A673 (cell line): ENCODE measurements around the gene TRMT112. TPM values are rescaled to one million over a fixed set of nuclear protein-coding genes. Genes with fewer than 3 reads are reported as not detected.

Experiments used
- BruUV-seq: library from RNA; stranded (reverse); fragments of 400-500 nt; replicated peaks from 2 replicates; lab custom pipeline; 2021; lab: Mats Ljungman, UMichigan
- CTCF ChIA-PET: fragments of 300-600 bp; sonication (Branson Sonifier 250); formaldehyde crosslinking; loops from one replicate; lab custom pipeline; 2022; ENCODE audit warnings: antibody characterized with exemption; lab: Charles Lee
- POLR2A ChIA-PET: fragments of 300-600 bp; sonication (Branson Sonifier 250); formaldehyde crosslinking; loops from one replicate; lab custom pipeline; 2022; ENCODE audit warnings: antibody characterized with exemption; ENCODE audit not compliant: low non-redundant PET; lab: Charles Lee
- DNase-seq: peaks from one replicate; pipeline ENCODE4 v3.0.0-alpha.2; 2015; ENCODE audit warnings: low spot score
- H3K27ac ChIP-seq: fragments of 200-600 bp; sonication (generic); 2 replicates; pipeline ENCODE4 v1.5.1; 2016; ENCODE audit warnings: mixed run types, low read depth, mild to moderate bottlenecking, mixed read lengths, antibody characterized with exemption, low read length; ENCODE audit not compliant: poor library complexity, severe bottlenecking
- H3K27me3 ChIP-seq: fragments of 200-600 bp; sonication (generic); replicated peaks from 2 replicates; pipeline ENCODE4 v1.6.1; 2017; ENCODE audit warnings: mixed run types, low read depth, mild to moderate bottlenecking, mixed read lengths, antibody characterized with exemption, low read length; ENCODE audit not compliant: insufficient read depth, poor library complexity
- H3K36me3 ChIP-seq: fragments of 200-600 bp; sonication (generic); 2 replicates; pipeline ENCODE4 v1.6.1; 2016; ENCODE audit warnings: mixed run types, mild to moderate bottlenecking, mixed read lengths, antibody characterized with exemption, low read length; ENCODE audit not compliant: insufficient read depth, poor library complexity, severe bottlenecking
- H3K4me1 ChIP-seq: fragments of 200-600 bp; sonication (generic); 2 replicates; pipeline ENCODE4 v1.6.1; 2017; ENCODE audit warnings: mixed run types, mild to moderate bottlenecking, mixed read lengths, antibody characterized with exemption, low read length; ENCODE audit not compliant: insufficient read depth, poor library complexity, severe bottlenecking
- H3K4me3 ChIP-seq: fragments of 200-600 bp; sonication (generic); 2 replicates; pipeline ENCODE4 v1.5.1; 2016; ENCODE audit warnings: low read depth, mixed run types, mild to moderate bottlenecking, mixed read lengths, low read length; ENCODE audit not compliant: poor library complexity, severe bottlenecking
- H3K9me3 ChIP-seq: fragments of 200-600 bp; sonication (generic); 2 replicates; pipeline ENCODE4 v1.6.1; 2016; ENCODE audit warnings: mixed run types, low read depth, mild to moderate bottlenecking, mixed read lengths, antibody characterized with exemption, low read length; ENCODE audit not compliant: poor library complexity, severe bottlenecking
- EZH2 ChIP-seq: fragments of 200-600 bp; sonication (generic); IDR thresholded peaks from 2 replicates; pipeline ENCODE4 v1.6.1; 2017; ENCODE audit warnings: borderline replicate concordance, low read depth, mild to moderate bottlenecking, mixed read lengths, antibody characterized with exemption, low read length; ENCODE audit not compliant: poor library complexity, severe bottlenecking
- intact Hi-C: fragments of 100-400 bp; cut with micrococcal nuclease; formaldehyde crosslinking; loops from one replicate; pipeline ENCODE4 v1.10.0; 2022; ENCODE audit not compliant: unreplicated experiment
- total RNA-seq: library from RNA; stranded (reverse); gene quantifications from 2 replicates; pipeline ENCODE4 v1.2.3, GENCODE V29; 2021
- TF ChIP-seq, protein P1 (sequence below): fragments of 300-800, 200-600 bp; sonication (generic); conservative IDR thresholded peaks from 2 replicates; pipeline ENCODE4 v1.5.1; 2017; ENCODE audit warnings: low read depth, mild to moderate bottlenecking, antibody characterized with exemption, low read length, moderate library complexity, mixed read lengths

The TRMT112 gene
- total RNA-seq, 1 experiment from 2014 or later: 270 TPM

DNA sequence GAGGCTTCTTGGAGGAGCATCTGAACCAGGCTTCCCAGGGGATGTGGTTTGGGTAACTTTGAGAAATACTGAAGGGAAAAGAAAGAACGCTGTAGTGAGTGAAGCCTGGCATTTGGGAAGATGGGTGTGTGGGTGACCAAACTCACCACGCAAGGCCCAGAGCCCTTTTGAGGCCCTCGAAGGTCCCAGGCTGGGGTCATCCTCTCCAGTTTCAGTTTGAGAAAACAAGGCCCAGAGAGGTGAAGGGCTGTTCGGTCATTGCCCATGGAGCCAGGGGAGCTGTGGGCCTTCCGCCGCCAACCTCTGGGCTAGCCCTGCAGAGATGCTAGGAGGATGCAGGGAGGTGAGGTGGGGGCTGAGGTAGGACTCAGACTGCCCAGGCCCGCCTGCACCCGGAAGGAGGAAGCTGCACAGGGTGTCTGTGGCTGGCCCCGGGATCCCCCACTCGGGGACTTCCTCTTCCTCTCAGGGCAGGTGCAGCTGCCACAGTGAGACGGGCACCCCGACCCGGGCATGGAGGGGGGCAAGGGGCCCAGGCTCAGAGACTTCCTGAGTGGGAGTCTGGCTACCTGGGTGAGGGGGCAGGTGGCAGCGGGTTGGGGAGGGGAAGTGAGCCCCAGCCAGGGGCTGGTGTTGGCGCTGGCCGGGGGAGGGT lies 22.5 kb upstream of the TRMT112 start, which contains the start of gene CCDC88B:
CCDC88B (plus strand) TSS at position 451 of the 655 bp plus-strand sequence; CDS start at position 514, 63 bp downstream.
- POLR2A ChIA-PET: no interaction called here
- BruUV-seq: no TSS peak
- Histone ChIP-seq H3K9me3 (no peaks in the 10 kb centered on the region), H3K27me3 (no peaks in the 10 kb centered on the region), H3K36me3 (no peaks in the 10 kb centered on the region), H3K4me1 (no peaks in the 10 kb centered on the region), H3K27ac (no peak within 1 kb of the TSS), H3K4me3 (no peak within 1 kb of the TSS)
- TF ChIP-seq, protein P1, sequence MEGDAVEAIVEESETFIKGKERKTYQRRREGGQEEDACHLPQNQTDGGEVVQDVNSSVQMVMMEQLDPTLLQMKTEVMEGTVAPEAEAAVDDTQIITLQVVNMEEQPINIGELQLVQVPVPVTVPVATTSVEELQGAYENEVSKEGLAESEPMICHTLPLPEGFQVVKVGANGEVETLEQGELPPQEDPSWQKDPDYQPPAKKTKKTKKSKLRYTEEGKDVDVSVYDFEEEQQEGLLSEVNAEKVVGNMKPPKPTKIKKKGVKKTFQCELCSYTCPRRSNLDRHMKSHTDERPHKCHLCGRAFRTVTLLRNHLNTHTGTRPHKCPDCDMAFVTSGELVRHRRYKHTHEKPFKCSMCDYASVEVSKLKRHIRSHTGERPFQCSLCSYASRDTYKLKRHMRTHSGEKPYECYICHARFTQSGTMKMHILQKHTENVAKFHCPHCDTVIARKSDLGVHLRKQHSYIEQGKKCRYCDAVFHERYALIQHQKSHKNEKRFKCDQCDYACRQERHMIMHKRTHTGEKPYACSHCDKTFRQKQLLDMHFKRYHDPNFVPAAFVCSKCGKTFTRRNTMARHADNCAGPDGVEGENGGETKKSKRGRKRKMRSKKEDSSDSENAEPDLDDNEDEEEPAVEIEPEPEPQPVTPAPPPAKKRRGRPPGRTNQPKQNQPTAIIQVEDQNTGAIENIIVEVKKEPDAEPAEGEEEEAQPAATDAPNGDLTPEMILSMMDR: no peak
- no peak for TF ChIP-seq EZH2
- intact Hi-C loops: no loop called here
- no peak for DNase-seq
- CTCF ChIA-PET: no interaction called here

DNA sequence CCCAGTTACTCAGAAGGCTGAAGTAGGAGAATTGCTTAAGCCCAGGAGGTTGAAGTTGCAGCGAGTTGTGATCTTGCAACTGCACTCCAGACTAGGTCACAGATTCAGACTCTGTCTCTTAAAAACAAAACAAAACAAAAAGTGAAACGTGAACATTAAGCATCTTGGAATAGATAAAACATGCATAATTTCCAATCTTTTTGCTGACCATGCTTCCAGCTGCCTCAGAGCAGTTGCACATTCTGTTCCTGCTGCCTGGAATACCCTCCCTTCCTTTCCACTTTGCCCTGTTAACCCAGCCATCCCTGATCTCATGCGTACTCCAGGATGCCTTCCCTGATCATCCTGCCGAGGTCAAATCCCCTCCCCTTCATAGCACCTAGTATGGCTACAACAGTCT lies 21.9 kb upstream of the TRMT112 start:
- no peak overlapping the region for H3K27ac ChIP-seq
- no peaks in the 10 kb centered on the region for H3K4me1 ChIP-seq
- BruUV-seq: no TSS peak
- DNase-seq: no peak
- ChIA-PET POLR2A (no interaction called here), CTCF (interaction anchor here (0.7 kb wide), 1 partner anchor 32 kb away, joined by 16 read pairs; no protein-coding TSS in a partner anchor)
- H3K36me3 ChIP-seq: no peaks in the 10 kb centered on the region
- no peaks in the 10 kb centered on the region for H3K9me3 ChIP-seq
- TF ChIP-seq EZH2: no peak
- TF ChIP-seq, protein P1: no peak
- no peaks in the 10 kb centered on the region for H3K27me3 ChIP-seq
- intact Hi-C loops: no loop called here
- H3K4me3 ChIP-seq: no peak overlapping the region

DNA sequence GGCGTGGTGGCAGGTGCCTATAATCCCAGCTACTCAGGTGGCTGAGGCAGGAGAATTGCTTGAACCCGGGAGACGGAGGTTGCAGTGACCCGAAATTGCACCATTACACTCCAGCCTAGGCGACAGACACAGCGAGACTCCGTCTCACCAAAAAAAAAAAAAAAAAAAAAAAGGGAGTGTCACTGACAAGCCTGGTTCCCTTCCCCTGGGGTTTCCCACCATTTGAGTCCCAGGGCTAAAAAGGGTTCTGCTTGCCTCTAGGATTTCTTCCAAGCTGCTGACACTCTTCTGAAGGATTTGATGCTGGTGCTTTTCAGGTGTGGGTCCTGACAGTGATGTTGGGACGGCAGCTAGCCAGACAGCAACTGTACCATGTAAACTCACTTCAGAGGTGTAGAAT lies 21.4 kb upstream of the TRMT112 start:
- POLR2A ChIA-PET: interaction anchor here (0.7 kb wide), 1 partner anchor 19 kb away, joined by 13 read pairs; no protein-coding TSS in a partner anchor

More for the DNA sequence above, 21.4 kb upstream of the TRMT112 start:
- intact Hi-C loops: no loop called here
- no peak overlapping the region for H3K4me3 ChIP-seq
- H3K9me3 ChIP-seq: no peaks in the 10 kb centered on the region
- BruUV-seq: no TSS peak
- DNase-seq: no peak
- TF ChIP-seq, protein P1: no peak
- no peak for TF ChIP-seq EZH2
- no peaks in the 10 kb centered on the region for H3K27me3 ChIP-seq
- CTCF ChIA-PET: interaction anchor here (0.7 to 1.5 kb wide), 2 partner anchors 21 to 33 kb away, joined by 3 to 16 read pairs; partner anchors contain the start of genes PRDX5 and TRMT112
- H3K36me3 ChIP-seq: no peaks in the 10 kb centered on the region
- no peaks in the 10 kb centered on the region for H3K4me1 ChIP-seq
- H3K27ac ChIP-seq: no peak overlapping the region
